Activated CD8-positive, alpha-beta T cell treated with anti-CD3 and anti-CD28 coated beads for 36 hours (primary cell): Measurements from ENCODE around the gene FRMD4B. TPM values are rescaled to one million over a fixed set of nuclear protein-coding genes. Genes with fewer than 3 reads are reported as not detected.

Experiments
- ATAC-seq: fragments of 200-7000 bp; cut with Tn5 transposase; one replicate; pipeline ENCODE4 v1.10.0; 2021; ENCODE audit warnings: mild to moderate bottlenecking, moderate library complexity
- CTCF ChIA-PET: fragments of 350-600 bp; sonication (Branson Sonifier 250); formaldehyde crosslinking; loops from one replicate; lab custom pipeline; 2021; ENCODE audit warnings: antibody characterized with exemption; lab: Charles Lee
- POLR2A ChIA-PET: fragments of 350-600 bp; sonication (Branson Sonifier 250); formaldehyde crosslinking; loops from one replicate; lab custom pipeline; 2021; ENCODE audit warnings: antibody characterized with exemption; lab: Charles Lee
- DNase-seq: peaks from one replicate; pipeline ENCODE4 v3.0.0-alpha.2; 2020
- H3K27ac Mint-ChIP-seq: one replicate; pipeline ENCODE4 v1.8.0; 2021; ENCODE audit warnings: mild to moderate bottlenecking, mixed read lengths
- H3K27me3 Mint-ChIP-seq: one replicate; pipeline ENCODE4 v1.8.0; 2021; ENCODE audit warnings: mixed read lengths
- H3K36me3 Mint-ChIP-seq: one replicate; pipeline ENCODE4 v1.8.0; 2021; ENCODE audit warnings: low read depth, mixed read lengths
- H3K4me1 Mint-ChIP-seq: one replicate; pipeline ENCODE4 v1.8.0; 2021; ENCODE audit warnings: low read depth, mixed read lengths
- H3K4me3 Mint-ChIP-seq: one replicate; pipeline ENCODE4 v1.8.0; 2021; ENCODE audit warnings: mild to moderate bottlenecking, moderate library complexity, mixed read lengths
- H3K9me3 Mint-ChIP-seq: one replicate; pipeline ENCODE4 v1.8.0; 2021; ENCODE audit warnings: mixed read lengths
- CTCF ChIP-seq: fragments of 200-600 bp; IDR thresholded peaks from one replicate; pipeline ENCODE4 v1.8.0; 2022; ENCODE audit warnings: antibody characterized with exemption, mild to moderate bottlenecking
- intact Hi-C: fragments of 100-400 bp; cut with micrococcal nuclease; formaldehyde crosslinking; loops from one replicate; pipeline ENCODE4 v1.10.0; 2022
- total RNA-seq, 2 experiments: library from RNA; stranded (reverse); gene quantifications; one replicate each; pipeline ENCODE4 v1.2.3, GENCODE V29; 2021

FRMD4B gene
- total RNA-seq, 2 experiments from 2014 or later, result 11.7 to 11.8 TPM

- POLR2A ChIA-PET, result interaction anchor here (1.4 kb wide), 1 partner anchor 43 kb away, joined by 3 read pairs; no protein-coding TSS in a partner anchor
- Mint-ChIP-seq H3K4me3 (peak overlapping the region; percentile 74), H3K36me3 (peaks cover 44% of the 10 kb centered on the region), H3K27ac (peak overlapping the region; percentile 89), H3K4me1 (peaks cover 55% of the 10 kb centered on the region), H3K27me3 (no peaks in the 10 kb centered on the region), H3K9me3 (no peaks in the 10 kb centered on the region)
- intact Hi-C loops, result loop anchor here (5.0 kb wide), 2 partner anchors 35 to 40 kb away; no protein-coding TSS in a partner anchor
- CTCF ChIA-PET, result interaction anchor here (1.1 to 7.1 kb wide), 3 partner anchors 35 to 109 kb away, joined by 4 to 60 read pairs (median 24); no protein-coding TSS in a partner anchor
- TF ChIP-seq CTCF, result no peak
- ATAC-seq (no peak), DNase-seq (no peak)
Measured at GRCh38 chr3:69196876-69197275, 189.0 kb downstream of the FRMD4B start.

- Mint-ChIP-seq H3K36me3 (peaks cover 52% of the 10 kb centered on the region), H3K4me3 (no peak overlapping the region), H3K27ac (no peak overlapping the region), H3K27me3 (no peaks in the 10 kb centered on the region), H3K9me3 (no peaks in the 10 kb centered on the region), H3K4me1 (peaks cover 41% of the 10 kb centered on the region)
- no peak for DNase-seq
- no peak for TF ChIP-seq CTCF
- POLR2A ChIA-PET, result interaction anchor here (1.3 to 2.2 kb wide), 4 partner anchors 10 to 111 kb away, joined by 3 to 6 read pairs (median 4); no protein-coding TSS in a partner anchor
- intact Hi-C loops, result loop anchor here (5.0 kb wide), 2 partner anchors 32 to 43 kb away; no protein-coding TSS in a partner anchor
- ATAC-seq, result no peak
- CTCF ChIA-PET, result interaction anchor here (1.2 to 7.1 kb wide), 5 partner anchors 12 to 116 kb away, joined by 3 to 60 read pairs (median 4); no protein-coding TSS in a partner anchor
Measured at GRCh38 chr3:69194431-69195165, 191.3 kb downstream of the FRMD4B start.

DNA sequence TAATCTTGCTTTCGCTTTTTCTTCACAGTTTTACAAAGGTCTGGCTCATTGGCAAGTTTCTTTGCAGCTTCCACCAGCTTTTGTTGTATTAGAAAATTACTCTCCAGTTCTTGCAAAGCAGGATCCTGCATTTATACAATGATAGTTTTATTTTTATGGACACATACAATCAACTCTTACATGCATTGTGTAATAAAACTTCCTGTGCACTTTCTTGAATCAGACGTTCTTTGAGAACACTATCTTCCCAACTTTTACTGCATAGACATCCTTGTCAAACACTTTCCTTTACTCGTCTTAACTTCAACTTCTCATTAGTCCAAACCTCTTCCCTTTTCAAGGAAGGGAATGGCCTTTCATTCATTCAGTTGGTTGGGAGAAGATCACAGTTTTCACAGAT lies 192.1 kb downstream of the FRMD4B start:
- POLR2A ChIA-PET, result interaction anchor here (0.9 to 2.2 kb wide), 5 partner anchors 9 to 112 kb away, joined by 3 to 6 read pairs (median 4); no protein-coding TSS in a partner anchor
- CTCF ChIA-PET, result interaction anchor here (1.3 to 7.1 kb wide), 3 partner anchors 32 to 116 kb away, joined by 3 to 60 read pairs (median 24); no protein-coding TSS in a partner anchor
- no peak overlapping the region for H3K27ac Mint-ChIP-seq
- H3K4me1 Mint-ChIP-seq, result peaks cover 32% of the 10 kb centered on the region
- H3K27me3 Mint-ChIP-seq, result no peaks in the 10 kb centered on the region
- DNase-seq (no peak), ATAC-seq (no peak)
- H3K4me3 Mint-ChIP-seq, result no peak overlapping the region
- H3K36me3 Mint-ChIP-seq, result peaks cover 52% of the 10 kb centered on the region
- H3K9me3 Mint-ChIP-seq, result no peaks in the 10 kb centered on the region
- no peak for TF ChIP-seq CTCF
- intact Hi-C loops, result no loop called here

GRCh38 chr3:69191516-69191915 lies 194.4 kb downstream of the FRMD4B start:
- peaks cover 38% of the 10 kb centered on the region for H3K36me3 Mint-ChIP-seq

More at GRCh38 chr3:69191516-69191915, 194.4 kb downstream of the FRMD4B start:
- Mint-ChIP-seq H3K4me3 (no peak overlapping the region), H3K27me3 (no peaks in the 10 kb centered on the region), H3K9me3 (no peaks in the 10 kb centered on the region), H3K4me1 (peaks cover 10% of the 10 kb centered on the region), H3K27ac (no peak overlapping the region)
- ChIA-PET CTCF (interaction anchor here (0.9 to 2.3 kb wide), 3 partner anchors 10 to 114 kb away, joined by 4 to 15 read pairs (median 7); no protein-coding TSS in a partner anchor), POLR2A (interaction anchor here (0.7 to 1.1 kb wide), 2 partner anchors 29 to 85 kb away, joined by 3 read pairs; no protein-coding TSS in a partner anchor)
- TF ChIP-seq CTCF, result no peak
- intact Hi-C loops, result no loop called here
- ATAC-seq, result no peak
- DNase-seq, result no peak
